Peyer's patch (tissue), 4 donors: ENCODE measurements around the gene ADAMTS10.

ENCODE experiments used
- POLR2A ChIP-seq, 2 donors: fragments of 450-650 bp; IDR thresholded peaks; one replicate each; pipeline ENCODE4 v1.5.1; 2017; ENCODE audit warnings: antibody characterized with exemption in 2 of 2, mild to moderate bottlenecking in 2 of 2, moderate library complexity in 2 of 2
- TF ChIP-seq, protein P1 (sequence below), 6 experiments: fragments of 450-650 bp in 4 of 6; fragments of 200-600 bp in 2 of 6; sonication (generic) in 1 of 6; IDR thresholded peaks; one replicate each; pipeline ENCODE4 v1.5.1; 2017 to 2019; ENCODE audit warnings: antibody characterized with exemption in 6 of 6, mild to moderate bottlenecking in 3 of 6, moderate library complexity in 1 of 6

DNA sequence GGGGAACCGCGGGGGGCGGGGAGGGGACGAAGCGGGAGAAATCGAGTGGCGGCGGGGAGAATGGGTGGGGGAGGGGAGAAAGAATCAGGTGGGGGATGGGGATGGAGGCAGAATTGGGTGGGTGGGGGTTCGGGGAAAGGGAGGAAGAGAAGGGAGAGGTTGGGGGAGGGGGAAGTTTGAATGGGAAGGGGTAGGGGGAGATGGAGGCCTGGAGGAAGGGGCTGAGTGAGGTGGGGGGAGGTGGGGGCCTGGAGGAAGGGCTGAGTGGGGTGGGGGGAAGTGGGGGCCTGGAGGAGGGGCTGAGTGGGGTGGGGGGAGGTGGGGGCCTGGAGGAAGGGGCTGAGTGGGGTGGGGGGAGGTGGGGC lies 403 bp upstream of the ADAMTS10 start:
- TF ChIP-seq, protein P1, sequence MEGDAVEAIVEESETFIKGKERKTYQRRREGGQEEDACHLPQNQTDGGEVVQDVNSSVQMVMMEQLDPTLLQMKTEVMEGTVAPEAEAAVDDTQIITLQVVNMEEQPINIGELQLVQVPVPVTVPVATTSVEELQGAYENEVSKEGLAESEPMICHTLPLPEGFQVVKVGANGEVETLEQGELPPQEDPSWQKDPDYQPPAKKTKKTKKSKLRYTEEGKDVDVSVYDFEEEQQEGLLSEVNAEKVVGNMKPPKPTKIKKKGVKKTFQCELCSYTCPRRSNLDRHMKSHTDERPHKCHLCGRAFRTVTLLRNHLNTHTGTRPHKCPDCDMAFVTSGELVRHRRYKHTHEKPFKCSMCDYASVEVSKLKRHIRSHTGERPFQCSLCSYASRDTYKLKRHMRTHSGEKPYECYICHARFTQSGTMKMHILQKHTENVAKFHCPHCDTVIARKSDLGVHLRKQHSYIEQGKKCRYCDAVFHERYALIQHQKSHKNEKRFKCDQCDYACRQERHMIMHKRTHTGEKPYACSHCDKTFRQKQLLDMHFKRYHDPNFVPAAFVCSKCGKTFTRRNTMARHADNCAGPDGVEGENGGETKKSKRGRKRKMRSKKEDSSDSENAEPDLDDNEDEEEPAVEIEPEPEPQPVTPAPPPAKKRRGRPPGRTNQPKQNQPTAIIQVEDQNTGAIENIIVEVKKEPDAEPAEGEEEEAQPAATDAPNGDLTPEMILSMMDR (IDR thresholded peaks at IDR 0.05): no peak
- no peak for TF ChIP-seq POLR2A (IDR thresholded peaks at IDR 0.05)
